ENCODE measurements around the gene PLEKHG4B.

Gene PLEKHG4B

GRCh38 chr5:157801-158200 lies 65.8 kb downstream of the PLEKHG4B start:
- TF ChIP-seq, protein P1, sequence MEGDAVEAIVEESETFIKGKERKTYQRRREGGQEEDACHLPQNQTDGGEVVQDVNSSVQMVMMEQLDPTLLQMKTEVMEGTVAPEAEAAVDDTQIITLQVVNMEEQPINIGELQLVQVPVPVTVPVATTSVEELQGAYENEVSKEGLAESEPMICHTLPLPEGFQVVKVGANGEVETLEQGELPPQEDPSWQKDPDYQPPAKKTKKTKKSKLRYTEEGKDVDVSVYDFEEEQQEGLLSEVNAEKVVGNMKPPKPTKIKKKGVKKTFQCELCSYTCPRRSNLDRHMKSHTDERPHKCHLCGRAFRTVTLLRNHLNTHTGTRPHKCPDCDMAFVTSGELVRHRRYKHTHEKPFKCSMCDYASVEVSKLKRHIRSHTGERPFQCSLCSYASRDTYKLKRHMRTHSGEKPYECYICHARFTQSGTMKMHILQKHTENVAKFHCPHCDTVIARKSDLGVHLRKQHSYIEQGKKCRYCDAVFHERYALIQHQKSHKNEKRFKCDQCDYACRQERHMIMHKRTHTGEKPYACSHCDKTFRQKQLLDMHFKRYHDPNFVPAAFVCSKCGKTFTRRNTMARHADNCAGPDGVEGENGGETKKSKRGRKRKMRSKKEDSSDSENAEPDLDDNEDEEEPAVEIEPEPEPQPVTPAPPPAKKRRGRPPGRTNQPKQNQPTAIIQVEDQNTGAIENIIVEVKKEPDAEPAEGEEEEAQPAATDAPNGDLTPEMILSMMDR (IDR thresholded peaks at IDR 0.05; ENCODE audit: control extremely low read depth, extremely low read depth, low read depth, missing control alignments): no peak
- ChIA-PET CTCF (no interaction called here), POLR2A (no interaction called here)
- no peak for DNase-seq (ENCODE audit: extremely low spot score)

DNA sequence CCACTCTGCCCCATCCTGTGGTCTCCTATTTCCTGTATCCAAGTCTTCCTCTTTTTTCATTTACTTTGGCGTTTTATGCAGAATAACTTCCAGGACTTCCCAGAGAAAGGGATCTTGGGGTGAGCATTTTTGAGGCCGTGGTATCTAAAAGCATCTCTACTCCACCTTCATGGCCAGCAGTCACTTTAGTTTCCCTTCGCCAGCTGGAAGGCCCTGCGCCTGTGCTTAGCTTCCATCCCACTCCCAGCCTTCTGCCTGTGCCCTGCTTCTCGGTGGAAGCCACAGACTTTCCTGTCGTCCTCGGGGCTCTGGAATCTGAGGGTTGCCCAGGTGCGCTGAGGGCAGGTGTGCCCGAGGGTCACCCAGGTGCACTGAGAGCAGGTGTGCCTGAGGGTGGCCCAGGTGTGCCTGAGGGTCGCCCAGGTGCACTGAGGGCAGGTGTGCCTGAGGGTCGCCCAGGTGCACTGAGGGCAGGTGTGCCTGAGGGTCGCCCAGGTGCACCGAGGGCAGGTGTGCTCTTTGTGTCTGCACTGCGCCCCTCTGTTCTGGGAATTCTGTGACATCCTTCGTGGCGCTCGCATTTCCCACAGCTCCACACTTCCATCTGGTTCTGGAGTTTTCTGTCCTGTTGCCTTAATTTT lies 67.0 kb downstream of the PLEKHG4B start:
- POLR2A ChIA-PET: no interaction called here
- CTCF ChIA-PET: no interaction called here
- TF ChIP-seq, protein P1 (IDR thresholded peaks at IDR 0.05; ENCODE audit: control extremely low read depth, extremely low read depth, low read depth, missing control alignments): no peak
- no peak for DNase-seq (ENCODE audit: extremely low spot score)

DNA sequence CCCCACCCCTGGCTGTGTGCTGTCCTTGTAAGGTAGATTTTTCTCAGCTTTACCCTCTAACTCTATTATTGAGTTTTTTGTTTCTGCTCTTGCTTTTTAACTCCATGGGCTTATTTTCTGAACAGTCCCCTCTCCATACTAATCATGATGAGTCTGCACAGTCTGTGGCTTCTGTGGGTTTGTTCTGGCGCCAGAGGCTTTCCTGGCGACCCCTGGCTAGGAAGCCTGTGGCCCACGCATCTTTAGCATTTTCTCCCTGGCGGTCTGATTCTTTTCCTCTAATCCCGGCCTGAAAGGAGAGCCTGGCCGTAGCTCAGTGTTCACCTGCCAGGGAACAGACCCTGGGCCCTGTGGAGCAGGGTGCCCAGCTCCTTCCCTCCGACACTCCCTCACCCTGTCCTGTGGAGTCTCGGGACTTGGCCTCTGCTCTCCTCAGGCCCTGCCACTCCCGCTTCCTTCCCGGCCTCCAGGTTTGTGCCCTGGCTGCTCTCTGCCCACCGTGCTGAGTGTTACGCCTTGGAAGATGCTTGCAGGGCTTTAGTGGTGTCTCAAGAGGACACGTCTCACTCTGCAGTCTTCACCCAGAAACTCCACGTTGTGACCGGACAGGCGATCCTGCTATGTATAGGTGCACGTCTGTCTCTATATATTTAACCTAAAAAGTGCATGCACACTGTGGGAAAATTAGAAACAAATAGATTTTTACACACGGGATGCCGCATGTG lies 67.6 kb downstream of the PLEKHG4B start:
- CTCF ChIA-PET: no interaction called here
- no peak for DNase-seq (ENCODE audit: extremely low spot score)
- POLR2A ChIA-PET: no interaction called here

DNA sequence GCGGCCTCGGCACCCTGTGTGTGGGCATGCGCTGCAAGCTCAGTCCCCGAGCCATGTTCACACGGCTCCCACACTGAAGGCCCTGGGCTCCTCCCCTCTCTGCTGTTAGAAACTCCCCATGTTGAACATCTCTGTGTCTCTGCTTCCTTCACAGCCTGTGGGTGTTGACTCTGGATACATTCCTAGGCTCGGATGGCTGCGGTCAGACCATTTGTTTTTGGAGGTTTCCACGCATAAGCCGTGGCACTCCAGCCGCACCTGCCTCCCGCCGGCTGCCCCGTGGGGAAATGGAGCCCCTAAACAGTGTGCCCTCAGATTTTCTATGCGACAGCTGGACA lies 68.2 kb downstream of the PLEKHG4B start:
- ChIA-PET CTCF (no interaction called here), POLR2A (no interaction called here)
- TF ChIP-seq, protein P1 (IDR thresholded peaks at IDR 0.05; ENCODE audit: control extremely low read depth, extremely low read depth, low read depth, missing control alignments): no peak
- DNase-seq (ENCODE audit: extremely low spot score): no peak

More for the DNA sequence above, 67.6 kb downstream of the PLEKHG4B start:
- TF ChIP-seq, protein P1 (IDR thresholded peaks at IDR 0.05; ENCODE audit: control extremely low read depth, extremely low read depth, low read depth, missing control alignments): no peak

DNA sequence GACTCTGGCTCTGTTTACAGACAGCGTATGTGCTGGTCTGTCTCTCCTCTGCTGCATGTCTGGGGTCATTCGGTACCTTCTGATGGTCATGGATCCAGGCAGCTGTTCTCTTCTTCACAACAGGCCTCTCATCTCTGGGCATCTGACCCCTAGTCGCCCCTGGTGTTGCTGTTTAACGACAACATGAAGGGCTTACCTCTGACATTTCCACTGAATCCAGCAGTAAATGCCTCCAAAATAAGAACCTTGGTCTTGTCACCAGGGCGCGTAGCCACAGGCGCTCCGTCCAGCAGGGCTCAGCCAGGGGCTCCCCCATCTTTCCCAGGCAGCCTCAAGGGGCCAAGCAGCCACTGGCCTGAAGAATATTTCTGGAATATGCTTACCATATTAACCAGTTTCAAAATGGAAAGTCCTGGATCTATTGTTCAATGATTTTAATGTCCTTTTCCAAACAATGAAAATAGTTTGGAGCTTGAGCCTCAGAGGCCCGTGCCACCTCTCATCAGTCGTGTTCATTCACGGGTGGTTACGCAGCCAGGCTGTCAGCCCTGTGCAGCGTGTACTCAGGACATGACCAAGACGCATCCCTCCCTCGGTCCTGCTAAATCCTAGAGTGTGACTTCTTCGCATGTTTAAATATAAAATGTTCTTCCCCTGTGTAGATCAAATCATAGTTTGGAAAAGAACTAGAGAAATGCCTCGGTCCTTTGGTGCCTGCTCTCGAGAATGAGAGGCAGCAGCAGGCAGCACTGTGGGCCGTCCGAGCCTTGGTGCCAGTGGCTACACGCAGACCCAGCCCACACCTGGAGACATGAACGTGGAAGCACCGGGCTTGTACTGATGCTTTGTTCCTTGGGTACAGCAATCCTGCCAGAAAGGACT lies 69.2 kb downstream of the PLEKHG4B start:
- CTCF ChIA-PET: no interaction called here
- DNase-seq (ENCODE audit: extremely low spot score): no peak
- TF ChIP-seq, protein P1 (IDR thresholded peaks at IDR 0.05; ENCODE audit: control extremely low read depth, extremely low read depth, low read depth, missing control alignments): no peak
- POLR2A ChIA-PET: no interaction called here

DNA sequence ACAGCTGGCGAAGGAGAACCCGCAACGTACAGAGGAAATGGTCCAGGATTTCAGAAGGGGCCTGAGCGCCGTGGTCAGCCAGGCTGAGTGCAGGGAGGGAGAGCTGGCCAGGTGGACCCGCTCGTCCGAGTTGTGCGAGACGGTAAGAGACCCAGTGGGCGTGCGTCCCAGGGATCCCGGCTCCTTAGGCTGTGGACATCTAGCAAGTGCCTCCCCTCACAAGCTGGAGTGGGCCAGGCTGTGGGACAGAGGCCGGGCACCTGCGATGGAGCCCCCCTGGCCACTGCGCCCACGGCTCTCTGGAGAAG lies 69.8 kb downstream of the PLEKHG4B start:
- CTCF ChIA-PET: no interaction called here
- no peak for DNase-seq (ENCODE audit: extremely low spot score)
- TF ChIP-seq, protein P1 (IDR thresholded peaks at IDR 0.05; ENCODE audit: control extremely low read depth, extremely low read depth, low read depth, missing control alignments): no peak
- POLR2A ChIA-PET: no interaction called here
